ENCODE measurements around the gene F3. TPM values are rescaled to one million over a fixed set of nuclear protein-coding genes. Genes with fewer than 3 reads are reported as not detected.

Gene F3
- total and polyA plus RNA-seq, 12 donors, result 20.4 to 99.0 (median 37.3) TPM

- DNase-seq (no peak), ATAC-seq (no peak)
- Histone ChIP-seq H3K27me3 (no peaks in the 10 kb centered on the region), H3K4me3 (no peak overlapping the region), H3K4me1 (peaks cover 0 to 7% (median 0%) of the 10 kb centered on the region in 9 donors), H3K36me3 (peaks cover 0 to 94% (median 39%) of the 10 kb centered on the region in 9 donors), H3K27ac (no peak overlapping the region), H3K9me3 (no peaks in the 10 kb centered on the region)
- intact Hi-C loops (cut with DNase I), result loop anchor here in 4 of 10 donors (5.0 to 10.0 kb wide), 3 partner anchors 318 to 558 kb away; no protein-coding TSS in a partner anchor
- no peak for TF ChIP-seq CTCF (IDR thresholded peaks at IDR 0.05)
- WGBS, 2 donors, result 80 to 87% methylated on average over 5 of the region's 5 CpGs
Observed at GRCh38 chr1:94486990-94487389, 54.6 kb downstream of the F3 start.

DNA sequence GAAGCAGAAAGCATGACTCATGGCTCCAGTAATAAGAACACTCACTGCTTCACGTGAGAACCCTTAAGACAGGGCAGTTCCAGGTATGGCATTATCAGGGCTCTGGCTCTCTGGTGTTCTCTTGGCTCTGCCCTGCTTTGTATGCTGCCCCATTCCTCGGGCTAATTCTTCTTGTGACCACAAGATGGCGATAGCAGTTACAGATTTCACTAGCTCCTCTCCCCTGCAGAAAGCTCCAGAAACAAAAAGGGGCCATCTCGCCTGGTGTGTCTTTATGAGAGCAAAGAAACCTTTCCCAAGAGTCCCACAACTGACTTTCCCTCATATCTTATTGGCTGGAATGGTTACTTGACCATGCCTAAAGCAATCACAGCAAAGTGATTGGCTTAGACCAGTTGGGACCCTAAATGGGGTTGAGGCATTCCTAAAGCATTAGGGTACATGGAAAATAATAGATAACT, 60.1 kb downstream of the F3 start:
- H3K9me3 ChIP-seq, result no peaks in the 10 kb centered on the region
- ATAC-seq (peak; percentile 65 to 94 (median 89)), DNase-seq (peak in 1 of 2 donors; percentile 42)
- H3K4me3 ChIP-seq, result no peak overlapping the region
- peak; percentile 67 to 88 (median 82) for TF ChIP-seq CTCF (IDR thresholded peaks at IDR 0.05)
- no peak overlapping the region for H3K27ac ChIP-seq
- WGBS, 2 donors, result 11 to 21% methylated on average over 4 of the region's 4 CpGs
- intact Hi-C loops (cut with DNase I), result loop anchor here in 8 of 10 donors (1.0 to 10.0 kb wide), 5 partner anchors 323 to 563 kb away; no protein-coding TSS in a partner anchor
- peaks cover 0 to 87% (median 8%) of the 10 kb centered on the region in 9 donors for H3K36me3 ChIP-seq
- peaks cover 0 to 7% (median 0%) of the 10 kb centered on the region in 9 donors for H3K4me1 ChIP-seq
- H3K27me3 ChIP-seq, result no peaks in the 10 kb centered on the region

DNA sequence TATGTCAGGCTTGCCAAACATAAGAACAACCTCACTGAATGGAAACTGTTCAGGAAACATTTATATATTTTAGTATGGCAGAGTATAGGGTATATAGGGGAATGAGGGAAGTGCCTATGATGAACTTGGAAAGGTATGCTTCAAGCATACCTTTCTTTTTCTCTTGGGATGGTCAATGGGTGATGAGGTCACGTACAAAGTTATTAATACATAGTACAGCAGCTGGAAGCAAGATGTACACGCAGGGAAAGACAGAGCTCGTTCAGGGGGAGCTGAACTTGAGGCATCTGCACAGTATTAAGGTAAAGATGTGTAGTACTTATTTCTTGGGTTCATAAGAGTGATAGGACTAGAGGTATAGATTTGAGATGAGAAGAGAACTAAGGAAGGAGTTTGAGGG, 61.9 kb downstream of the F3 start:
- intact Hi-C loops (cut with DNase I), result loop anchor here in 7 of 10 donors (2.0 to 10.0 kb wide), 4 partner anchors 325 to 565 kb away; no protein-coding TSS in a partner anchor
- Histone ChIP-seq H3K36me3 (peaks cover 0 to 78% (median 6%) of the 10 kb centered on the region in 9 donors), H3K9me3 (no peaks in the 10 kb centered on the region), H3K4me1 (peaks cover 0 to 5% (median 0%) of the 10 kb centered on the region in 9 donors), H3K27me3 (no peaks in the 10 kb centered on the region), H3K27ac (no peak overlapping the region), H3K4me3 (no peak overlapping the region)
- no peak for TF ChIP-seq CTCF (IDR thresholded peaks at IDR 0.05)
- no peak for DNase-seq
- no peak for ATAC-seq
- 84 to 92% methylated on average over 3 of the region's 3 CpGs for WGBS, 2 donors

Other genes starting within 250 kb of the F3 start
- 10 to 100 TPM; 49.0 to 90.0 (median 60.7) TPM for gene ABCD3, start 123.4 kb downstream of the F3 start, total RNA-seq
- 10 to 100 TPM; 22.2 to 25.9 TPM for gene ABCD3, start 123.4 kb downstream of the F3 start, polyA plus RNA-seq

Measured in heart right ventricle (tissue), 16 donors.